ENCODE data around the gene NUDT11. TPM values are rescaled to one million over a fixed set of nuclear protein-coding genes. Genes with fewer than 3 reads are reported as not detected.

The NUDT11 gene
- total RNA-seq, 1 donor from 2014 or later, result 12.7 TPM

- Mint-ChIP-seq H3K4me3 (ENCODE audit: unreplicated experiment) (no peak overlapping the region), H3K36me3 (ENCODE audit: low read depth, unreplicated experiment) (no peaks in the 10 kb centered on the region)
Measured at GRCh38 chrX:51459125-51459524, 37.3 kb downstream of the NUDT11 start.

GRCh38 chrX:51456814-51457213 is 39.6 kb downstream of the NUDT11 start:
- H3K27ac Mint-ChIP-seq (ENCODE audit: unreplicated experiment), result no peak overlapping the region

More at GRCh38 chrX:51459125-51459524, 37.3 kb downstream of the NUDT11 start:
- Histone ChIP-seq H3K4me1 (ENCODE audit: insufficient read depth, low read length) (no peaks in the 10 kb centered on the region), H3K4me2 (ENCODE audit: low read length) (no peak overlapping the region), H3K9me3 (ENCODE audit: insufficient read depth, low read depth, low read length) (no peaks in the 10 kb centered on the region), H2AFZ (ENCODE audit: low read depth, low read length) (no peak overlapping the region), H3K4me3 (ENCODE audit: insufficient read depth, low read depth, low read length) (no peak overlapping the region), H4K20me1 (ENCODE audit: insufficient read depth, low read length) (no peaks in the 10 kb centered on the region), H3K27me3 (ENCODE audit: insufficient read depth, low read length) (no peaks in the 10 kb centered on the region), H3K27ac (ENCODE audit: low read depth, low read length) (no peak overlapping the region), H3K36me3 (ENCODE audit: insufficient read depth, low read length) (no peaks in the 10 kb centered on the region), H3K9ac (ENCODE audit: low read length) (no peak overlapping the region), H3K79me2 (ENCODE audit: insufficient read depth, low read length) (no peaks in the 10 kb centered on the region)
- Mint-ChIP-seq H3K27me3 (ENCODE audit: low read depth, unreplicated experiment) (no peaks in the 10 kb centered on the region), H3K9me3 (ENCODE audit: unreplicated experiment) (no peaks in the 10 kb centered on the region), H3K4me1 (ENCODE audit: low read depth, unreplicated experiment) (no peaks in the 10 kb centered on the region), H3K27ac (ENCODE audit: unreplicated experiment) (no peak overlapping the region)
- peak; percentile 23 for TF ChIP-seq CTCF (IDR thresholded peaks at IDR 0.05; ENCODE audit: insufficient read depth, low read depth, low read length)
- no peak for TF ChIP-seq EZH2 (IDR thresholded peaks at IDR 0.05; ENCODE audit: insufficient read depth, low read length)
- peak; percentile 78 for FAIRE-seq
- DNase-seq (ENCODE audit: low read depth), result no peak

More at GRCh38 chrX:51456814-51457213, 39.6 kb downstream of the NUDT11 start:
- no peaks in the 10 kb centered on the region for H3K4me1 ChIP-seq (ENCODE audit: insufficient read depth, low read length)
- no peaks in the 10 kb centered on the region for H3K36me3 ChIP-seq (ENCODE audit: insufficient read depth, low read length)
- Mint-ChIP-seq H3K27me3 (ENCODE audit: low read depth, unreplicated experiment) (no peaks in the 10 kb centered on the region), H3K36me3 (ENCODE audit: low read depth, unreplicated experiment) (no peaks in the 10 kb centered on the region), H3K4me1 (ENCODE audit: low read depth, unreplicated experiment) (no peaks in the 10 kb centered on the region), H3K9me3 (ENCODE audit: unreplicated experiment) (no peaks in the 10 kb centered on the region), H3K4me3 (ENCODE audit: unreplicated experiment) (no peak overlapping the region)
- H3K27ac ChIP-seq (ENCODE audit: low read depth, low read length), result no peak overlapping the region
- no peaks in the 10 kb centered on the region for H4K20me1 ChIP-seq (ENCODE audit: insufficient read depth, low read length)
- no peaks in the 10 kb centered on the region for H3K79me2 ChIP-seq (ENCODE audit: insufficient read depth, low read length)
- H3K27me3 ChIP-seq (ENCODE audit: insufficient read depth, low read length), result no peaks in the 10 kb centered on the region
- H3K4me2 ChIP-seq (ENCODE audit: low read length), result no peak overlapping the region
- no peak for TF ChIP-seq CTCF (IDR thresholded peaks at IDR 0.05; ENCODE audit: insufficient read depth, low read depth, low read length)
- no peak overlapping the region for H3K4me3 ChIP-seq (ENCODE audit: insufficient read depth, low read depth, low read length)
- H3K9ac ChIP-seq (ENCODE audit: low read length), result no peak overlapping the region
- H2AFZ ChIP-seq (ENCODE audit: low read depth, low read length), result no peak overlapping the region
- no peaks in the 10 kb centered on the region for H3K9me3 ChIP-seq (ENCODE audit: insufficient read depth, low read depth, low read length)
- FAIRE-seq, result peak; percentile 52
- no peak for DNase-seq (ENCODE audit: low read depth)

Measured in astrocyte (in vitro differentiated cells and primary cell).